Chondrocyte (in vitro differentiated cells): ENCODE measurements around the gene IRF2. TPM values are rescaled to one million over a fixed set of nuclear protein-coding genes. Genes with fewer than 3 reads are reported as not detected.

Experiments
- DNase-seq: peaks from one replicate; pipeline ENCODE4 v3.0.0; 2021; ENCODE audit warnings: mixed read lengths, low spot score
- H3K27ac Mint-ChIP-seq: one replicate; pipeline ENCODE4 v1.8.0; 2021; ENCODE audit warnings: mild to moderate bottlenecking, moderate library complexity, mixed read lengths; ENCODE audit not compliant: unreplicated experiment
- H3K27me3 Mint-ChIP-seq: 2 replicates; pipeline ENCODE4 v1.8.0; 2021; ENCODE audit warnings: low read depth, mixed read lengths
- H3K36me3 Mint-ChIP-seq: 2 replicates; pipeline ENCODE4 v1.8.0; 2021; ENCODE audit warnings: low read depth, mixed read lengths
- H3K4me1 Mint-ChIP-seq: 2 replicates; pipeline ENCODE4 v1.8.0; 2021; ENCODE audit warnings: low read depth, mild to moderate bottlenecking, mixed read lengths
- H3K4me3 Mint-ChIP-seq: one replicate; pipeline ENCODE4 v1.8.0; 2021; ENCODE audit warnings: mild to moderate bottlenecking, moderate library complexity, mixed read lengths; ENCODE audit not compliant: unreplicated experiment
- H3K9me3 Mint-ChIP-seq: 2 replicates; pipeline ENCODE4 v1.8.0; 2021; ENCODE audit warnings: low read depth, mixed read lengths
- CTCF ChIP-seq: fragments of 200-600 bp; sonication (generic); IDR thresholded peaks from 2 replicates; pipeline ENCODE4 v1.5.0; 2021; ENCODE audit warnings: antibody characterized with exemption, mild to moderate bottlenecking, moderate library complexity
- total RNA-seq: library from RNA; stranded (reverse); gene quantifications from 3 replicates; pipeline ENCODE4 v1.2.1, GENCODE V29; 2021

Gene IRF2
- total RNA-seq, 1 donor from 2014 or later: 13.2 TPM

- TF ChIP-seq CTCF: no peak
- Mint-ChIP-seq H3K36me3 (peaks cover 2% of the 10 kb centered on the region), H3K4me3 (no peak overlapping the region), H3K27me3 (no peaks in the 10 kb centered on the region), H3K27ac (no peak overlapping the region), H3K4me1 (peaks cover 25% of the 10 kb centered on the region), H3K9me3 (peaks cover 9% of the 10 kb centered on the region)
- no peak for DNase-seq
Measured at GRCh38 chr4:184355857-184356256, 118.5 kb downstream of the IRF2 start.

- H3K27me3 Mint-ChIP-seq: no peaks in the 10 kb centered on the region
Measured at GRCh38 chr4:184355111-184355604, 119.2 kb downstream of the IRF2 start.

GRCh38 chr4:184352891-184353290 lies 121.5 kb downstream of the IRF2 start:
- H3K27me3 Mint-ChIP-seq: no peaks in the 10 kb centered on the region
- DNase-seq: no peak
- H3K4me1 Mint-ChIP-seq: peaks cover 10% of the 10 kb centered on the region
- no peak overlapping the region for H3K4me3 Mint-ChIP-seq
- H3K27ac Mint-ChIP-seq: no peak overlapping the region
- peaks cover 9% of the 10 kb centered on the region for H3K9me3 Mint-ChIP-seq
- no peak for TF ChIP-seq CTCF
- peaks cover 2% of the 10 kb centered on the region for H3K36me3 Mint-ChIP-seq

More at GRCh38 chr4:184355111-184355604, 119.2 kb downstream of the IRF2 start:
- TF ChIP-seq CTCF: no peak
- H3K4me3 Mint-ChIP-seq: no peak overlapping the region
- peaks cover 21% of the 10 kb centered on the region for H3K4me1 Mint-ChIP-seq
- no peak overlapping the region for H3K27ac Mint-ChIP-seq
- peaks cover 2% of the 10 kb centered on the region for H3K36me3 Mint-ChIP-seq
- peaks cover 10% of the 10 kb centered on the region for H3K9me3 Mint-ChIP-seq
- DNase-seq: no peak

GRCh38 chr4:184351560-184352451 lies 122.5 kb downstream of the IRF2 start:
- Mint-ChIP-seq H3K9me3 (peaks cover 4% of the 10 kb centered on the region), H3K4me3 (no peak overlapping the region), H3K27me3 (no peaks in the 10 kb centered on the region), H3K4me1 (peaks cover 14% of the 10 kb centered on the region), H3K27ac (no peak overlapping the region), H3K36me3 (no peaks in the 10 kb centered on the region)
- TF ChIP-seq CTCF: no peak
- no peak for DNase-seq

GRCh38 chr4:184350964-184351363 lies 123.4 kb downstream of the IRF2 start:
- Mint-ChIP-seq H3K4me3 (no peak overlapping the region), H3K27ac (no peak overlapping the region)

More at GRCh38 chr4:184350964-184351363, 123.4 kb downstream of the IRF2 start:
- H3K9me3 Mint-ChIP-seq: peaks cover 4% of the 10 kb centered on the region
- no peak for DNase-seq
- no peak for TF ChIP-seq CTCF
- H3K27me3 Mint-ChIP-seq: no peaks in the 10 kb centered on the region
- H3K4me1 Mint-ChIP-seq: peaks cover 14% of the 10 kb centered on the region
- no peaks in the 10 kb centered on the region for H3K36me3 Mint-ChIP-seq
